Measurements from ENCODE around the gene TNNI3K.
"Not testable (repeated sequence)": the region's sequence is repeated elsewhere in the genome, so short reads cannot be mapped to it uniquely, and the experiment has no call there.

The TNNI3K gene

GRCh38 chr1:74235153-74235552 is at the start of gene TNNI3K:
Gene TNNI3K (plus strand): TSS chr1:74235387. CDS start chr1:74235452, 65 bp downstream.
- DNase-seq (ENCODE audit: low spot score): no peak

GRCh38 chr1:74193908-74194307 is 41.3 kb upstream of the TNNI3K start:
- no peak for DNase-seq (ENCODE audit: low spot score)

GRCh38 chr1:74195339-74195738 is 39.8 kb upstream of the TNNI3K start:
- no peak for DNase-seq (ENCODE audit: low spot score)

GRCh38 chr1:74197255-74197654 is 37.9 kb upstream of the TNNI3K start:
- DNase-seq (ENCODE audit: low spot score): no peak

GRCh38 chr1:74197657-74198552 is 37.3 kb upstream of the TNNI3K start, which contains the start of the genes FPGT and LRRIQ3:
Gene FPGT (plus strand): TSS chr1:74198242. CDS start chr1:74198279, 37 bp downstream.
Gene LRRIQ3 (minus strand): TSS chr1:74198176. CDS start chr1:74183684, 14,492 bp downstream.
- peak; percentile 96 for DNase-seq (ENCODE audit: low spot score)

GRCh38 chr1:74199504-74199903 is 35.7 kb upstream of the TNNI3K start:
- DNase-seq (ENCODE audit: low spot score): no peak

GRCh38 chr1:74205266-74205665 is 29.9 kb upstream of the TNNI3K start:
- DNase-seq (ENCODE audit: low spot score): no peak

GRCh38 chr1:74215229-74215628 is 20.0 kb upstream of the TNNI3K start:
- DNase-seq (ENCODE audit: low spot score): no peak

- no peak for DNase-seq (ENCODE audit: low spot score)
Measured at GRCh38 chr1:74222701-74223100, 12.5 kb upstream of the TNNI3K start.

GRCh38 chr1:74223453-74223852 is 11.7 kb upstream of the TNNI3K start:
- DNase-seq (ENCODE audit: low spot score): no peak

- DNase-seq (ENCODE audit: low spot score): no peak
Measured at GRCh38 chr1:74236440-74236839, 1.3 kb downstream of the TNNI3K start.

GRCh38 chr1:74237035-74237434 is 1.8 kb downstream of the TNNI3K start:
- no peak for DNase-seq (ENCODE audit: low spot score)

- no peak for DNase-seq (ENCODE audit: low spot score)
Measured at GRCh38 chr1:74237787-74238186, 2.6 kb downstream of the TNNI3K start.

- DNase-seq (ENCODE audit: low spot score): no peak
Measured at GRCh38 chr1:74245168-74245772, 10.1 kb downstream of the TNNI3K start.

GRCh38 chr1:74246315-74246714 is 11.1 kb downstream of the TNNI3K start:
- no peak for DNase-seq (ENCODE audit: low spot score)

GRCh38 chr1:74247881-74248528 is 12.8 kb downstream of the TNNI3K start:
- no peak for DNase-seq (ENCODE audit: low spot score)

GRCh38 chr1:74253243-74253824 is 18.1 kb downstream of the TNNI3K start:
- DNase-seq (ENCODE audit: low spot score): not testable (repeated sequence)

GRCh38 chr1:74266001-74266400 is 30.8 kb downstream of the TNNI3K start:
- DNase-seq (ENCODE audit: low spot score): no peak

GRCh38 chr1:74271503-74271902 is 36.3 kb downstream of the TNNI3K start:
- no peak for DNase-seq (ENCODE audit: low spot score)

- DNase-seq (ENCODE audit: low spot score): no peak
Measured at GRCh38 chr1:74280642-74281396, 45.6 kb downstream of the TNNI3K start.

GRCh38 chr1:74286414-74286813 is 51.2 kb downstream of the TNNI3K start:
- DNase-seq (ENCODE audit: low spot score): no peak

GRCh38 chr1:74314438-74314837 is 79.3 kb downstream of the TNNI3K start:
- DNase-seq (ENCODE audit: low spot score): no peak
